Ascending aorta (tissue), 2 donors: ENCODE results near the gene PEDS1. TPM values are rescaled to one million over a fixed set of nuclear protein-coding genes. Genes with fewer than 3 reads are reported as not detected.

ENCODE experiments used
- DNase-seq, 2 donors: peaks; one replicate each; pipeline ENCODE4 v3.0.0-alpha.2; 2019; ENCODE audit warnings: low spot score in 2 of 2
- H3K27ac ChIP-seq, 2 donors: fragments of 200-600 bp; sonication (generic); one replicate each; pipeline ENCODE4 v1.5.1; 2016 to 2017; ENCODE audit warnings: mild to moderate bottlenecking in 1 of 2
- H3K27me3 ChIP-seq: fragments of 200-600 bp; sonication (generic); one replicate; pipeline ENCODE4 v1.5.1; 2017
- H3K36me3 ChIP-seq, 2 donors: fragments of 200-600 bp; sonication (generic); one replicate each; pipeline ENCODE4 v1.5.1; 2016
- H3K4me1 ChIP-seq, 2 donors: fragments of 200-600 bp; sonication (generic); one replicate each; pipeline ENCODE4 v1.5.1; 2016 to 2017; ENCODE audit warnings: mild to moderate bottlenecking in 1 of 2
- H3K4me3 ChIP-seq, 2 donors: fragments of 200-600 bp; sonication (generic); one replicate each; pipeline ENCODE4 v1.5.1; 2016 to 2017; ENCODE audit warnings: mild to moderate bottlenecking in 1 of 2
- H3K9me3 ChIP-seq, 2 donors: fragments of 200-600 bp; sonication (generic); one replicate each; pipeline ENCODE4 v1.5.1; 2016
- CTCF ChIP-seq, 3 experiments: fragments of 200-600 bp in 2 of 3; fragments of 450-650 bp in 1 of 3; sonication (generic) in 2 of 3; IDR thresholded peaks; one replicate each; pipeline ENCODE4 v1.5.1; 2016 to 2019; ENCODE audit warnings: antibody characterized with exemption in 3 of 3, mild to moderate bottlenecking in 1 of 3, moderate library complexity in 1 of 3
- intact Hi-C: fragments of 100-400 bp; cut with DNase I; formaldehyde crosslinking; loops from one replicate; pipeline ENCODE4 v1.15.1; 2023
- total RNA-seq: library from RNA; depleted of rRNA; stranded (reverse); fragments of >200 nt; gene quantifications from one replicate; pipeline ENCODE4 v1.1.0, GENCODE V29; 2016

PEDS1 gene
- total RNA-seq, 1 donor from 2014 or later: 23.9 TPM

GRCh38 chr20:50127587-50128519 is 25.7 kb downstream of the PEDS1 start:
- no peak for TF ChIP-seq CTCF (IDR thresholded peaks at IDR 0.05)
- Histone ChIP-seq H3K36me3 (peaks cover 43 to 57% of the 10 kb centered on the region in 2 donors), H3K9me3 (no peaks in the 10 kb centered on the region), H3K27ac (no peak overlapping the region), H3K4me3 (no peak overlapping the region), H3K4me1 (peaks cover 13% of the 10 kb centered on the region in 2 donors), H3K27me3 (no peaks in the 10 kb centered on the region)
- intact Hi-C loops: no loop called here
- no peak for DNase-seq

- Histone ChIP-seq H3K36me3 (peaks cover 43 to 57% of the 10 kb centered on the region in 2 donors), H3K9me3 (no peaks in the 10 kb centered on the region), H3K4me3 (no peak overlapping the region), H3K27ac (no peak overlapping the region), H3K4me1 (peaks cover 12 to 13% of the 10 kb centered on the region in 2 donors), H3K27me3 (no peaks in the 10 kb centered on the region)
- intact Hi-C loops: no loop called here
- TF ChIP-seq CTCF (IDR thresholded peaks at IDR 0.05): no peak
- DNase-seq: no peak
Measured at GRCh38 chr20:50126662-50127061, 26.9 kb downstream of the PEDS1 start.

GRCh38 chr20:50125279-50125678 is 28.2 kb downstream of the PEDS1 start:
- intact Hi-C loops: no loop called here
- no peaks in the 10 kb centered on the region for H3K9me3 ChIP-seq
- H3K27me3 ChIP-seq: no peaks in the 10 kb centered on the region
- H3K36me3 ChIP-seq: peaks cover 43 to 57% of the 10 kb centered on the region in 2 donors
- no peak overlapping the region for H3K4me3 ChIP-seq
- no peak for TF ChIP-seq CTCF (IDR thresholded peaks at IDR 0.05)
- H3K27ac ChIP-seq: no peak overlapping the region
- peaks cover under 1 to 9% of the 10 kb centered on the region in 2 donors for H3K4me1 ChIP-seq
- DNase-seq: no peak

GRCh38 chr20:50124496-50124895 is 29.0 kb downstream of the PEDS1 start:
- Histone ChIP-seq H3K36me3 (peaks cover 43 to 54% of the 10 kb centered on the region in 2 donors), H3K4me1 (peaks cover 0 to 3% of the 10 kb centered on the region in 2 donors), H3K27ac (no peak overlapping the region), H3K27me3 (no peaks in the 10 kb centered on the region), H3K9me3 (no peaks in the 10 kb centered on the region), H3K4me3 (no peak overlapping the region)
- intact Hi-C loops: no loop called here
- DNase-seq: no peak
- TF ChIP-seq CTCF (IDR thresholded peaks at IDR 0.05): no peak

GRCh38 chr20:50123418-50123817 is 30.1 kb downstream of the PEDS1 start:
- TF ChIP-seq CTCF (IDR thresholded peaks at IDR 0.05): no peak
- Histone ChIP-seq H3K27me3 (no peaks in the 10 kb centered on the region), H3K9me3 (no peaks in the 10 kb centered on the region), H3K36me3 (peaks cover 33 to 45% of the 10 kb centered on the region in 2 donors), H3K4me1 (peaks cover 0 to 3% of the 10 kb centered on the region in 2 donors), H3K27ac (no peak overlapping the region), H3K4me3 (no peak overlapping the region)
- intact Hi-C loops: no loop called here
- DNase-seq: no peak
